CD4-positive, alpha-beta T cell treated with Interleukin-21 for 1 hour (primary cell): ENCODE results near the gene ADGRL2.

Experiments
- DNase-seq: peaks from one replicate; pipeline ENCODE4 v3.0.0-alpha.2; 2020

ADGRL2 gene

DNA sequence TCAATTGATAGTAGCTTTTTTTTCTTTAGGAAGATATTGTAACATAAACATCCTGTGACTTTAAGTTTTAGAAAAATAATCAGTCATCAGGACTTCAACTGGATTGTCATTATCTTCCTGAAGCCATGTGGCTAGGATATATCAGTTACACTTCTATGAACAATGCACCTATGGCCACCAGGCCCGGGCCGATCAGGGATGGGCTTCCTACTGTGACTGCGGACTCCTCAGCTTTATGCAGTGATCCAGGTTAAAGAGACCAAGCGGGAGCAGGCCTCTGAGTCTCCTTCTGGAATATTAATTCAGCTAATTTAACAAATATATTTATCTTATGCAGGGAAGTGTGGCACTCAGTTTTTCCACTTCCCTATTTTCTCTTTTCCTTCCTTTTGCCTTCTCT is 200.6 kb downstream of the ADGRL2 start:
- no peak for DNase-seq

GRCh38 chr1:82007804-82008203 is 207.1 kb downstream of the ADGRL2 start:
- no peak for DNase-seq

GRCh38 chr1:82013702-82014101 is 213.0 kb downstream of the ADGRL2 start:
- no peak for DNase-seq

DNA sequence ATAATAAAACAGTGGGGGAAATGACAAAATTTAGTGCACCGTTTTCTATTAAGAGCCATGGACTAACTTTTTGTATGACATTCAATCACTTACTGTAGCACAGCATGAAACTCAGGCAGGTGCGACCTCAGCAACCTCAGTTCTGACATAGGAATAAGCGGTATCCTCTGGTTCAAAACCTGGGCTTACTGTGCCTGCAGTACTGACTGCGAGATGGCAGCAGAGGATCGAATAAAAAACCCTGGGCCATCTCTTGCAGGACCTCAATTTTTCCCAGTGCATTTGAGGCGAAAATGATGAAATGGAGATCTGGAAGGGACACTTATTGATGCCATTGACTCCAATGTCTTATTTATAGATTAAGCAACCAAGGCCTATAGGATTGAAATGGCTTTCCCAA is 214.7 kb downstream of the ADGRL2 start:
- DNase-seq: no peak

- no peak for DNase-seq
Observed at GRCh38 chr1:82018319-82018718, 217.6 kb downstream of the ADGRL2 start.

GRCh38 chr1:82019508-82019907 is 218.8 kb downstream of the ADGRL2 start:
- DNase-seq: no peak

DNA sequence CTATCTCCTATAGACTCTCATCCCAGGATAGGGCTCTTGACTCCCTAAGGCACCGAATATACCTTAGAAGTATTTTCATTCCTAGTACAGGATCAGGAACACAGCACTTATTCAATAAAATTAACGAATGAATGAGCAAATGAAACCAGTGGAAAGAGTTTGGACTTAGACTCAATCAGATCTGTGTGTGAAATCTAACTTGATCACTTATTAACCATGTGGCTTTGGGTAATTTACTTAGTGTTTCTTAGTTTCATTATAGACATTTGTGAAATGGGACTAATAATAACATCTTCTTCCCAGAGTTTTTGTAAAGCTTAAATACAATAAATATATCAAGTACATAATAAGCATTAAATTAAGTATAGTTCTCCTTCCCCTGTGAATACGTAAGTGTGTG is 230.1 kb downstream of the ADGRL2 start:
- DNase-seq: no peak

DNA sequence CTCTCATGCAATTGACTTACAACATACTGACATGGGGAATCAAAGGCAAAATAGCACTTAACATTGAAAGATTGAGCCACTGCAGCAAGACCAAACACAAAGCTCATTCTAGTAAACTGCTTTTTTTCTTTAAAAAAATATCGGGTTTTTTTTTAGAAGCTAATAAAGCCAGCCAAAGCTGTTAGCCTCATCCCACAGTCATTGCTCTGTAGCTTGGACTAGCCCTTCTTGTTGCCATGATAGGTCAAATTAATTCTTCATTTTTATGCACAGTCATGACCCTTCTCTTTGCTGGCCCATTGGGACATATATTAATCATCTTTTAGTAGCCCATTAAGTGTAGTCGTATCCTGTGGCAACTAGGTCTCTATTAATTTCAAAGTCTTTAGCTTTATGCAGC is 231.3 kb downstream of the ADGRL2 start:
- DNase-seq: no peak

DNA sequence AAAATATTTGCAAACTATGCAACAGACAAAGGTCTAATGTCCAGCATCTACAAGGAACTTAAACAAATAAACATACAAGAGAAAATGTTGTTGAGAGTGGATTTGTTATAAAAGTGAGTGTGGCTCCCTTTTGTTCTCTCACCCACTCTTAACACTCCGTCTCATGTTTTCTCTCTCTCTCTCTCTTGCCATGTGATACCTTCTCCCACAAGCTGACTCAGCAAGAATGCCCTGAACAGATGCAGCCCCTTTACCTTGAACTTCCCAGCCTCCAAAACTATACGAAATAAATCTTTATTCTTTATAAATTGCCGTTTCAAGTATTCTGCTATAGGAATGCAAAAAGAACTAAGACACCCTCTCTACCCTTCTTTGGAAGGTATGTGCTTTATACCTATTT is 234.1 kb downstream of the ADGRL2 start:
- DNase-seq: no peak
